Myocyte (in vitro differentiated cells): ENCODE results near the gene NELFA. TPM values are rescaled to one million over a fixed set of nuclear protein-coding genes. Genes with fewer than 3 reads are reported as not detected.
"Not testable (repeated sequence)": the region's sequence is repeated elsewhere in the genome, so short reads cannot be mapped to it uniquely, and the experiment has no call there.

Experiments used
- DNase-seq: peaks from one replicate; pipeline ENCODE4 v3.0.0-alpha.2; 2012; ENCODE audit warnings: low read depth
- total RNA-seq: library from RNA; depleted of rRNA; stranded (reverse); fragments of >200 nt; gene quantifications from 2 replicates; pipeline ENCODE4 v1.2.3, GENCODE V29; 2014

Gene NELFA
- total RNA-seq, 1 donor from 2014 or later = 20.5 TPM

- no peak for DNase-seq
These were observed 13.8 kb downstream of the NELFA start for GRCh38 chr4:1994938-1995337.

GRCh38 chr4:1993718-1994516, 14.9 kb downstream of the NELFA start:
- not testable (repeated sequence) for DNase-seq

DNA sequence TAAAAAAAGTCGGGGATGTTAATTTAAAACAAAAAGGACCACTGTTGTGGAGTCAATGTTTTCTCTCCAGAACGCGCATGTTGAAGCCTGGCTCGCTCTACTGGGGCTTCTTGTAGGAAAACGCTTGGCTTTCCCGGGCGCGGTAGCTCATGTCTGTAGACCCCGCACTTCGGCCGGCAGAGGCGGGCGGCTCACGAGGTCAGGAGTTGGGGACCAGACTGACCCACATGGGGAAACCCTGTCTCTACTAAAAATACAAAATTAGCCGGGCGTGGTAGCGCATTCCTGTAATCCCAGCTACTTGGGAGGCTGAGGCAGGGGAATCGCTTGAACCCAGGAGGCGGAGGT, 15.6 kb downstream of the NELFA start:
- DNase-seq = no peak

DNA sequence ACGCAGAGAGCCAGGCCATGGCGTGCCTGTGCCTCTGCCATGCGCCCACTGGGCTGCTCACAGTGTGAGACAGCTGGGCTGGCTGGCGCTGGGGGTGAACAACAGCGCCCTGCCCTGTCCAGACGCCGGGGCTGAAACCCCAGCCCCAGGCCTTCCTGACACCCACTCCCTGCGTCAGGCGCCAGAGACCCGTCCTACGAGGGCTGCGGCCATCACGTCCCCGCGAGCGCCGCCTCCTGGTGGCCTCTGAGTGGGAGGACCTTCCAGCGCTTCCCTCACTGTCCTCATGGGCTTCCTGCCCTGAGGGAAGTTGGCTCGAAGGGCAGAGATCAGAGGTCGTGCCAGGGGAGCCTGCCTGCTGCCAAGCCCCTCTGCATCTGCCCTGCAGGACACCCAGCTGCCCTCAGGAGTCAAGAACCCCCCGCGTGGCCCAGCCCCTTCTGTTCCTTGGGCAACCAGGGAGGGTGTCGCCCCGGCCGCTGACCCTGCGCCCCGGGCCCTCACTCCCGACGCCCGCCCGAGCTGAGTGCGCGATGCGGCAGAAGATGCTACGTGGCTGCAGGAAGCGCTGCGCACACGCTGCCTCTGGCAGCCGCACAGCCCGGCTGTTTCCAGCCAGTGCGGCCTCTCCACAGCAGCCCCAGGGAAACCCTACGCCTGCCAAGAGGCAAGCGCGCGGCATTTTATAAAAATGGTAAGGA, 16.2 kb downstream of the NELFA start:
- DNase-seq = no peak

GRCh38 chr4:1991596-1992434, 17.0 kb downstream of the NELFA start:
- no peak for DNase-seq

DNA sequence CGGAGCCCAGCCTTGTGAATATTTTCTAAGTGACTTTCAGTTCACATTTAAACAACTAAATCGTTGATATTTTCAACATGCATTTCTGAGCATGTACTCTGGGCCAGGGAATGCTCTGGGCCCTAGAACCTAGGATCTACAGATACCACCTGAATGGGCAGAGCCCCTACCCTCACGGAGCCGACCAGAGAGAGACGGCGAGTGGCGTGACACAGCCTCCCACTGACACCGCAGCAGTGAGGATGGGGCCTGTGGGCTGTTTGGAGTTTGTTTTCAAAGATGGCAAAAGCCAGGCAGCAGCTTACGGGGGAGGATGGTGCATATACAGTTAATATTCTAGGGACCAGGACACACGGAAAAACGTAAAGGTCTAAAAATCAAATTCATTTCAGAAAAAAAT, 17.7 kb downstream of the NELFA start:
- no peak for DNase-seq

- DNase-seq = no peak
These were observed 18.1 kb downstream of the NELFA start for GRCh38 chr4:1990676-1991075.

DNA sequence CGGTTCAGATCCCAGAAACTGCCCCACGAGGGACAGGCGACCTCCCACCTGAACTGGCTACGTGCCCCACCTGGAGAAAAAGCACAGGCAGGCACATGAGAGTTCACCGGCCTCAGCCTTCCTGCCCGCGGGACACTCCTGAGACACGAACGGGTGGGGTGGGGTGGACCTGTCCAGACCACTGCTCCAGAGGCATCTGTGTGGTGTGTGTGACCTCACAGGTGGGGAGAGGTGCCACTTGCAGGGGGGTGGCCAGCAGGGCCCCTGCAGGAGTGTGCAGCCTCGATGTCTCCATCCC, 18.5 kb downstream of the NELFA start:
- DNase-seq = no peak

- no peak for DNase-seq
These were observed 19.0 kb downstream of the NELFA start for GRCh38 chr4:1989533-1990347.

DNA sequence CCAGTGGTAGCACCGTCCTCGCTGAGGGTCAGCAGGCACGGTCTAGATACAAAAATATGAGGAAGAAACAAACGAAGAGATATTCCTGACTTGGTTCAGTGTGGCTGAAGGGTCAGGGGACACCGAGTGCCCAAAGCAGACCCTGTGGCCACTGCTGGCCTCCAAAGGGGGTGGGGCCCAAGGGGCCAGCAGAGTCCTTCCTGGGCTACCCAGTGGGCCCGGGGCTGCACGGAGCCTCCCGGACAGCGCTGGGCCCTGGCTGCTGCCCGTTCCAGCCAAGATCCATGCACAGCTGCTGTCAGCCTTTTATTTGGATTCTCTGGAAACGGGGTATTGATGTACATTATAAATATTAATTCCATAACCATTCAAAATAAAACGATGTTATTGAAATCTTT, 20.4 kb downstream of the NELFA start:
- DNase-seq = no peak

DNA sequence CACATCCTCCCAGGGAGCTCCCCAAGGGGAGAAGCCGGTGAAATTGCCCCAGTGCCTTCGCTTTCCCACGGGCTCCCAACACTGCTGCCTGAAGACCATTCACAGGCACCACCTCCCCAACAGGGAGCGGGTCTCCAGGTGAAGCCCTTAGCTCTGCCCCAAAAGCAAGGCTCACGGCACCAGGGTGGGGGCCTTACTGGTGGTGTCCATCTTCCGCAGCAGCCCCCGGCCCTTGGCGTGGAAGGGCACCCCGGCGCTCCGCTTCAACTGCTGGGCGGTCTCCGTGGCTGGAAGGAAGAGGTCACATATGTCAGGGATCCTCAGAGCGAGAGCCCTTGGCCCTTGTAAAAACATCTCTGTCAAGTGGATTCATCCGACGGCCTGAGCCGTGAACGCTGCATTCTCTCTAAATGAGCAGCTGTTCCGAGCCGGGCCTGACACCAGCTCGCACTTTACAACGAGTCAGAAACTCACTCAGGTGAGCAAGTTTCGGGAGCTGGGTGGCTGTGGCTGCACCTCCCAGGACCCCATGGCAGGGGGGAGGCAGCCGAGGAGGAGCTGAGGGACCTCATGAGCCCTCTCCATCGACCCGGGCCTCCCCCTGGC, 20.9 kb downstream of the NELFA start:
- no peak for DNase-seq

- no peak for DNase-seq
These were observed 21.5 kb downstream of the NELFA start for GRCh38 chr4:1987296-1987695.

GRCh38 chr4:1986578-1987210, 22.1 kb downstream of the NELFA start:
- DNase-seq = no peak

GRCh38 chr4:1985780-1986577, 22.8 kb downstream of the NELFA start:
- DNase-seq = no peak

DNA sequence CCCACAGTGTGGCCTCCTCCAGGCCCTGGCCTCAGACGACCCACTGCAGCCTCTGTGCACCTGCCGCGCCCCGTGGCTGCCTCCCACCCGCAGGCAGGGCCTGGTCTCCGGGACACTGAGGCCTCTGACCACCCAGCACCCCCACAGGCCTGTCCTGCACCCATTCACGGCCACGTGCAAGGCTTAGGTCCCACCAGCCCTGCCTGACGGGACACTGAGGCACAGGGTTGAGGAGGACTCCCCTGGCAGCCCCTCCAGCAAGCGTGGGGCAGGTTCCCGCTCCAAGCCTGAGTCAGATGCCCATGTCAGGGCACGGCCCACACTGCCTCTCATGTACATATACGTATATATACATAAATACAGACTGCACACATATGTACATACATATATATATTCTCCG, 23.5 kb downstream of the NELFA start:
- DNase-seq = no peak

DNA sequence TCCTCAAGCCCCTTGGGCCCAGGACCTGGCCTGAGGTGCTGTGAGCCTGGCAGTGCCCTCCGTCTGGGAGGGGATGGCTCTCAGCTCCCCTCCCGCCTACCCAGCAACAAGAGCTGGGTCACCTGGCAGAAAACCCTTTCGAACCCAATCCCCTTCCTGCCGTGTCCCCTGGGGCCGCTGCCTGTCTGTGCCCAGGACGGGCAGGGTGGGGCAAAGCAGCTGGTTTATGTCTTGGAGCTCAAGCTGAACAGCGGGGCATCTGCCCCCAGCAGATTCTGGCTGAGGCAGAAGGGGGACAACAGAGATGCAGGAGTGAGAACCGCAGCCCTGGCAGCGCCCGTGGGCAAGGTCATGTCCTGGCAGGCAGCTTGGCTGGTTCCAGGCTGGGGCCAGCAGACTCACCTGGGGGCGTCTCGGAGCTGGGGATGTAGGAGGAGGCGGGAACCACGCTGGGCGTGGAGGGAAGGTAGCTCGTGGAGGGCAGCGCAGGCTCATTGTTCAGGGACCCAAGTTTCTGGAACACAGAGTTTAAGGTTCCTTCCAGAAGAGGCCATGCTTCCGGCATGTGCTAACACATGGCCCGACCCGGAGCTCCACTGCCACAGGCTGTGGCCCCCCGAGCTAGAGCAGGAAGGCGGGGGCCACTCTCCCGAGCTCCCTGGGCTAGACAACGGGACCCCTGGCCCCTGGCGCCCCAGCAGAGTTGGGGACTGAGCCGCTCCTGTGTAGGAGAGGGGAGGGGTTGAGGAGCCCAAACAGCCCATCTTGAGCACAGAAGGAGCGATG, 24.2 kb downstream of the NELFA start:
- no peak for DNase-seq

DNA sequence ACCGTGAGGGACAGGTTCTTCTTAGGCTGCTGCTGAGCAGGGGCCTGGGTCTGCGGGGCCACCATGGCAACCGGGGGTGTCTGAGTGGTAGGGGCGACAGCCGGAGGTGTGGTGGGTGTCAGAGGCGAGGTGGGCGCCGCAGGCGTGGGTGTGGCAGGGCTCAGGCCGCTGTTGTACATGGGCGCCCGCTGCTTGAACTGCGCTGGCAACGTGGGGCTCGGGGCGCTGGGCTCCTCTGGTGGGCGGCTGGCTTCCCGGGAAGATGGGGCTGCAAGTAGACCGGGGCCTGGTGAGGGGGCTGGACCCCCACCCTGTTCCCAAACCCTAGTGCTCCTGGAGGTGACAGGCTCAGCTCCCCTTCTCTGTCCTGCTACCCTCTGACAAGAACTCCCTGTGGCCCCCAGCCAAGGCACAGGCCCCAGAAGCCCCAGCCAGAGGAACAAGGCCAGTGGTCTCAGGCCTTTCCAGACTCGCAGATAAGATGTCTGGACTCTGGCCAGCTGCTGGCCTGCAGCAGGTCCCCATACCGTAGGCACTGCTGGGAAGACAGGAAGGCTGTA, 24.8 kb downstream of the NELFA start:
- DNase-seq = no peak

DNA sequence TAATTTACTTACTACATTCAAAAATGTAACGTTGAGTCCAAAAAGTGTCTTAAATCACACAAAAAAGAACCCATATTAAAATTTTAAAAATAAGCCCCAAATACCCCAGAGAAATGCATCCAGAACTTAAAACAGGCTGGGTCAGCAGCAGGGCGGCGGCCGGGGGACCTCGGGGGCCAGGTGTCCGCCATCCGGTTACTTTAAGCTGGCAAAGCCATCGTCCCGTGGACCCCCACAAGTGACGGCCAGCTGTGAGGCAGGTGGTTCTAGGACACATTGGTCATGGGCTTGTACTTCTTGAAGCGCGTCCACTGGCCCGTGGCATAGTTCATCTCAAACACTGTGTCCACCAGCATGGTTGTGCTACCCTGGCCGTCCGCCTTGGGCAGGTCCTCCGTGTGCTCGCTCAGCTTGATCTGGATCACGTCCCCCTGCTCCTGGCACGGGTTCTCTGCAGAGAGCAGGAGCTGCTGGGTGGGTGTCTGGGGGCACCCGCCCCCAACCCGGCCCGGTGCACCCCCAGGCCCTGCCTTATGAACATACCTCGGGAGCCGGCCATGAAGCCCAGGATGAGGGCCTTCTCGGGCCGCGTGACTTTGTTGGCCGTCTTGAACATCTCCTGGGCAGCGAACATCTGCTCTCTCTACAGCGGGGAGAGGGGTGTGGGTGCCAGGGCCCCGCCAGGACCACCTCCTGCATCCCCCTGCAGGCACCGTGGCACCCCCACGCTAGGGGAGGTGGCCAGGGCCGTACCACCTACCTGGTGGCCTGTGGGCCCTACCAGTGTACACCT, 25.5 kb downstream of the NELFA start:
- no peak for DNase-seq
